Stimulated activated CD4-positive, alpha-beta T cell treated with anti-CD3 and anti-CD28 coated beads, Interleukin-4, amount 100 ng/mL, for 24 hours (primary cell): ENCODE measurements around the gene URM1.

ENCODE experiments used
- DNase-seq: peaks from one replicate; pipeline ENCODE4 v3.0.0-alpha.2; 2020

URM1 gene

GRCh38 chr9:128349772-128350171 is 21.4 kb upstream of the URM1 start:
- no peak for DNase-seq

- DNase-seq: no peak
Measured at GRCh38 chr9:128355451-128355850, 15.7 kb upstream of the URM1 start.

DNA sequence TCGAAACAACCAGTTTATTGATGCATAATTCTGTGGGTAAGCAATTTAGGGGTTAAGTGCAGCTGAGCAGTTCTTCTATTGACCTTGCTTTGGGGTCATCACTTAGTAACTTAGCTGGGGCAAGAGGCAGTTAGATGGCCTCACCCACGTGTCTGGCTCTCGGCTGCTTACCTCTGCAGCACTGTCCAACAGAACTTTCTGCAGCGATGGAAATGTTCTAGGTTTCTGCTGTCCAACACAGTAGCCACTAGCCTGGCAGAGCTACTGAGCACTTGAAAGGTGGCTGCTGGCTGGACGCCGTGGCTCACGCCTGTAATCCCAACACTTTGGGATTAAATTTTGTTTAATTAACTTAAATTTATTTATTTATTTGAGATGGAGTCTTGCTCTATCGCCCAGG is 13.1 kb upstream of the URM1 start:
- DNase-seq: no peak

DNA sequence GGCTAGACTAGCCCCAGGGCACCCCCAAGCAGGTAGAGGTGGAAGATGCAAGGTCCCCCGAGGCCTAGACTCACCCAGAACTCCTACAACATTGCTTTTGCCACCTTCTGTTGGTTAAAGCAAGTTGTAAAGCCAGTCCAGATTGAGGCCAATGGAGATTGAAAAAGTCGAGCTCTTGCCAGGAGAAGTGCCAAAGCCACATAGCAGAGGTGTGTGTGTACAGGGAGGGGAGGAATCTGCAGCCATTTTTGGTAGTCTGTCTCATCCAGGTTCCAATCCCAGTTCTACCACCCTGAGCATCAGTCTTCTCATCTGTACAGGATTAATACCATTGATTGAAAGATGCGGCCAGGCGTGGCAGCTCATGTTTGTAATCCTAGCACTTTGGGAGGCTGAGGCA is 12.3 kb upstream of the URM1 start:
- DNase-seq: no peak

DNA sequence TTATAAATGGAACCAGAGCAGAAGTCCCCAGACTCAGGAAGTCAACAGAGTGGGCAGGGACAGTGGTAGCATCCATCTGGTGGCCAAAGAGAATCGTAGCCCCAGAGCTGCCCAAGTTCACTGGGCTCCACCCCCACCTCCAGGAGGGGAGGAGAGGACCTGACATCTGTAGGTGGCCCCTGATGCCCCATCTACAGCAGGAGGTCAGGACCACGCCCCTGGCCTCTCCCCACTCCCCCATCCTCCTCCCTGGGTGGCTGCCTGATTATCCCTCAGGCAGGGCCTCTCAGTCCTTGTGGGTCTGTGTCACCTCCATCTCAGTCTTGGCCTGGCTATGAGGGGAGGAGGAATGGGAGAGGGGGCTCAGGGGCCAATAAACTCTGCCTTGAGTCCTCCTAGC is 10.3 kb upstream of the URM1 start:
- no peak for DNase-seq

DNA sequence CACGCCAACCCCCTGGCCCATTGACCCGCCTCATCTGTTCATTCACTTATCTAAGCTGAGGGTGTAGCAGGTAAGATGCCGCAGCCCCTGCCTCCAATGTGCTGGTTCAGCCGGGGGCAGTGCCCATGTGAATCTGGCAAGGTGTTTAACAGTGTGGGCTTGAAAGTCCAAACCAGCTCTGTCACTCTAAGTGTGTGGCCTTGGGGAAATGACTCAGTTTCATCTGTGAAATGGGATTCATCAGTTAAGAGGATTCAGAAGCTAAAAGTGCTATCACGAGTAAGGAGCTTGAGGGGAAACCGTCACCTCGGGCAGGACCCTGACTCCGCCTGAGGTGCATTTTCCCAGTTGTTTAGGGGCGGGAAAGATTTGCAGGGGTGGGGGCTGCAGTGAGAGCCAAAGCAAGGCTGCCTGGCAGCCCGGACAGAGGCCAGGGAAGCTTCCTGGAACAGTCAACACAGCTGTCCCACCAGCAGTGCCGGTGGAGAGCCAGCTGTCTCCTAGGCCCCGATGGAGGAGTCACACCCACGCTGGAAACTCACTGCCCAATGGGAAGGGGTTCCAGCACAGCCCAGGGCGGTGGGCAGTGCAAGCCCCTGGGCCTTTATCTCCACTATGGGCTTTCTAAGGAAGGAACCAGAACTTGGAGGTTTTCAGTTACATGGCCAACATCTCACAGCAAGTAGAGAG is 9.7 kb upstream of the URM1 start:
- no peak for DNase-seq

- peak; percentile 70 for DNase-seq
Measured at GRCh38 chr9:128361986-128362646, 9.1 kb upstream of the URM1 start.

DNA sequence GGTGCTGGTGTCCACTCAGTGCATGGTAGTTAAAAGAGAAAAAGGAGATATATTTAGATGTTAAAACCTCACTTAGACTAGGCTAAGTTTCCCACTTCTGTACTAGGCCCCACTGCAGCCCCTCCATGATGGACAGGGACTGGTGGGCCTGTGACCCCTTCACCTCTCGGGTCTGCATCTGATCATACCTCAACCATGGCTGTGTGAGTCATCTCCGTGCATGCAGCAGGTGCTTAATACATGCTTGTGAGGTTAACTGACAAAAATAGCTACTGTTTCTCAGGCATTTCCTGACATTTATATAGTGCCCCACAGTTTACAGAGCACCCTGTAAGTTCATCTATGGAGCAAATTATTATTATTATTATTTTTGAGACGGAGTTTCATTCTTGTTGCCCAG is 8.4 kb upstream of the URM1 start:
- DNase-seq: no peak

DNA sequence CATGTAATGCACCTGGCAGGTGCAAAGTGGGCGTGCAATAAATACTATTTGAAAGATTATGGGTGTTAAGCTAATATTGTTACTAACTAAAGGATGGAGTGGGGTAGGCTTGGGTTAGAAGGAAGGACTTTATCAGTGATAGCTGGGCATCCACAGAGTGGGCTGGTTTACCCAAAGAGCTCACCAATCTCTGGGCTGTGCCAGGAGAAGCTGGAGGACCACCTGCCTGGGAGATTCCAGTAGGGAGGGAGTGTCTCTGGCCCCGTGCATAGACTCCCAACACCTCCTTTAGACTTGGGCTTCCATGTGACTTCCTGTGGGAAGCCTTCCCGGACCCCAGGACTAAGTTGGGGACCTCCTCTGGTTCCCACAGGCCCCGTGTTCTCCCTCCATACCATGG is 5.6 kb upstream of the URM1 start:
- DNase-seq: no peak

GRCh38 chr9:128369024-128369706 is 2.0 kb upstream of the URM1 start:
- no peak for DNase-seq

DNA sequence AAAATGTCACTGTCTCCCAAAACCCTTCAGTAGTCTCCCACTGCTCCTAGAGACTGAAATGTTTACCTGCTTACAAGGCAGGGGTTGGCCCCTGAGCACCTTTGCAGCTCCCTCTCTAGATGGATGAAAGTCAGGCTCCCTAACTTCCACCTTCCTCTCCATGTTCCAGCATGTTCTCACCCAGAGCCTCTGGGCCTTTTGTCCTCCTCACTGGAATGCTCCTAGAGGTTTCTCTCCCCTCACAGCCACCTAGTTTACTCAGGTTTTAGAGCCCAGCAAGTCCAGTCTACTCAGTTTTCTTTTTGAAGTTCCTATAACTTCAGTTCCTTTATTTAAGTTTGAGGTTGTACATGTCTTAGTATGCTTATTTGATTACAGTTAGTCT is 815 bp upstream of the URM1 start:
- no peak for DNase-seq

GRCh38 chr9:128371630-128372117 is 500 bp downstream of the URM1 start:
- no peak for DNase-seq

DNA sequence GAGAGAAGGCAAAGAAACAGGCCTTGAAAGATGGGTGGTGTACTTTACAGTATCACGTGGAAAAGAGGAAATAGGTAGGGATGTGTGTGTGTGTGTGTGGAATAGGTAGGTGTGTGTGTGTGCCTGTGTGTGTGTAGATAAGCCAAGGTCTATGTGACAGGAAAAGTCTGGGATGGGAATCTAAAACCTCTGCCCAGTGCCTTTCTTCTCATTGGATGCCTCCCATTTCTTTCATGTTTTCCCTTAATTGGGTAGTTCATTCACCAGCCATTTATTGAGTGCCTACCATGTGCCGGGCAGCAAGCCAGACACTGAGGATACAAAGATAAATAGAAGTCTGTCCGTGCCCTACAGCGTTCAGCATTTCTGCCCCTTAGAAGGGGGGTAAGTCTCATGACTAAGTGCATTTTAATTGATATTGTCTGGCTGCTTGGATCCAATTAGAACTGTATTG is 1.0 kb downstream of the URM1 start:
- no peak for DNase-seq

GRCh38 chr9:128372784-128373183 is 1.6 kb downstream of the URM1 start:
- DNase-seq: no peak

DNA sequence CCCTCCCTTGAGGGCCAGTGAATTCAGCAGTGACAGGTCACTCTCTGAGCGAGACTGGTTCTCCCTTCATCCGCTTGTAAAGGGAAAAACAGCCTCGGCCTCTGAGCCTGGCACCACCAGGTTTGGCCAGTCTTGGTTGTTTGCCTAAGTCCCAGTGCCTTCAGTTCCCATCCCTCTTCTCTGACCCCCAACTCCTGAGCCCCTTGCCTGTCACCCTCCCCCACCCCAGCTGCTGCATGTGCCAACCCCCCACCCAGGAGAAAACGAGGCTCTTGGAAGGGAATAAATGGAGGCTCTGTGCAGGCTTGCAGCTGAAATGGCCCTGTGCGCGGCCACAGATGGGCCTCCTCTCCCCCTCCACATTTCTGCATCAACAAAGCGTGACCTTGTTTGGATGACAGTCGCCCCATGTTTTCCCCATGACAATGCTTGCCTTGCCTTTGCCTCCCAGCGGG is 3.1 kb downstream of the URM1 start:
- DNase-seq: no peak

GRCh38 chr9:128375865-128376264 is 4.7 kb downstream of the URM1 start:
- DNase-seq: no peak

DNA sequence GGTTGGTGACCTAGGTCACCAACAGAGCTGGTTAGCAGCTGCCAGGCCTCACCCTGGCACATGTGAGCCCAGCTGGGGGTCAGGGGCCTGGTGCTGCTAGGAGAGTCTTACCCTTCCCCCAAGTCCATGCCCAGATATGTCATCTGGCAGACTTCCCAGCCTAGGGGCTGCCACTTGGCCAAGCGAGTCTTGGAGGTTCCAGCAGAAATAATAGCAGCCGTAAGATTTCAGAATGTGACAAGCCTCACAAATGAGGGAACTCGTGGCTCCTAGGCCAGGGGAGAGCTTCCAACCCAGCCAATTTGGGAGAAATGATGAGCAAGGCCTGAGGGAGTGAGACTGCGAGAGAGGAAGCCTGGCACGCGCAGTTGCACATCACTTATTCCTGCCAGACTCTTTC is 11.1 kb downstream of the URM1 start:
- DNase-seq: no peak

- no peak for DNase-seq
Measured at GRCh38 chr9:128383007-128383753, 12.0 kb downstream of the URM1 start.

- DNase-seq: no peak
Measured at GRCh38 chr9:128383791-128384190, 12.6 kb downstream of the URM1 start.

DNA sequence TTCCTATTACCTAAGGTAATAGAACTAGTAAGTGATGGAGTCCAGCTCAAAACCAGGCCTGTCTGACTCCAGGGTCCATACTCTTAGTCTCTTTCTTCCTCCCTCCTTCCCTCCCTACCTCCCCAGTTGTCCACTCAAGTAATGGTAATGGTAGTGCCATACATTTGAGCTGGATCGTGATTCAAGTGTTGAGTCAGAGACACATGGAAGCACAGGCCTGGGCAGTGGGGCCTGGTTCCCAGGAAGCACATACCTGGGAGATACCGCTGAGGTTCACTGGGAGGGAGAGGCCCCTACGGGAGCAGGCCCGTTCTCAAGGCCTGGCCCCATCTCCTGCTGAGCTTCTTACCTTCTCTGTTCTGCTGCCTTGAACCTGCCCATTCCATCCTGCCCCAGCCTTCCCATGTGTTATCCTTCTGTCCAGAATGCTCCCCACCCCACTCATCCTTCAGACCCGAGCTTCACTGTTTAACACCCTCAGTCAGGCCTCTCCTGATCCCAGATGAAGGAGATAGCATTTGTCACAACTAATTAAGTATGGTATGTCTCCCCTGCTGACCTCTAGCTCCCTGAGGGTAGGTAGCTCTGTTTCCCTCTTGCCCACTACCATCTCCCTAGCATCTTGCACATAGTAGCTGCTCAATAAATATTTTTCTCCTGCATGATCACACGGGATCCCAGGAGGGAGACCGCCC is 13.8 kb downstream of the URM1 start:
- DNase-seq: no peak

GRCh38 chr9:128385496-128386460 is 14.6 kb downstream of the URM1 start:
- DNase-seq: no peak
